K562 (cell line): ENCODE measurements around the gene CIAO1. TPM values are rescaled to one million over a fixed set of nuclear protein-coding genes. Genes with fewer than 3 reads are reported as not detected.

Experiments
- ATAC-seq: fragments of 200-7000 bp; cut with Tn5 transposase; 3 replicates; pipeline ENCODE4 v1.9.1; 2020; ENCODE audit warnings: moderate library complexity
- BruUV-seq: library from RNA; stranded (reverse); fragments of 400-500 nt; replicated peaks from 2 replicates; lab custom pipeline; 2021; lab: Mats Ljungman, UMichigan
- CTCF ChIA-PET: fragments of 300-600 bp; formaldehyde crosslinking; extraction: SDS; loops from one replicate; lab custom pipeline; 2021; ENCODE audit warnings: low intra/inter-chr PET ratio; lab: Yijun Ruan, JAX
- POLR2A ChIA-PET: fragments of 300-600, 350-650 bp; sonication (Branson Sonifier 250); formaldehyde crosslinking; extraction: SDS; loops from one replicate; lab custom pipeline; 2021; ENCODE audit warnings: antibody characterized with exemption, inconsistent platforms; lab: Yijun Ruan, JAX
- DNase-seq, 4 experiments: peaks; one replicate each; pipeline versions ENCODE4 v3.0.0 to v3.0.0-alpha.2; 2011 to 2018; ENCODE audit warnings: low spot score in 3 of 4, mixed read lengths in 3 of 4; ENCODE audit errors: extremely low read depth in 1 of 4
- FAIRE-seq: peaks from 2 replicates; lab custom pipeline; 2011; peaks lifted over from hg19 to GRCh38; lab: Jason Lieb, UNC
- H2AFZ ChIP-seq: 2 replicates; pipeline ENCODE4 v1.6.0; 2011; ENCODE audit warnings: low read depth, low read length, control low read depth, inconsistent platforms
- H3K27ac ChIP-seq: fragments of 200-600 bp; 3 replicates; pipeline ENCODE4 v1.8.0; 2011; ENCODE audit warnings: low read depth, mild to moderate bottlenecking, control low read depth, inconsistent platforms, low read length, moderate library complexity, mixed read lengths; ENCODE audit errors: extremely low read depth
- H3K27me3 ChIP-seq, 2 experiments: fragments of 300-600 bp in 1 of 2; 2 replicates in 1 of 2; 3 replicates in 1 of 2; pipeline versions ENCODE4 v1.6.0 to v1.8.0; 2011; ENCODE audit warnings: inconsistent platforms in 2 of 2, low read length in 2 of 2, mild to moderate bottlenecking in 1 of 2, mixed read lengths in 1 of 2, moderate library complexity in 1 of 2; ENCODE audit not compliant: control insufficient read depth in 2 of 2, insufficient read depth in 2 of 2
- H3K36me3 ChIP-seq: fragments of 300-600 bp; 3 replicates; pipeline ENCODE4 v1.8.0; 2011; ENCODE audit warnings: mild to moderate bottlenecking, low read length, inconsistent platforms; ENCODE audit not compliant: control insufficient read depth, insufficient read depth
- H3K4me1 ChIP-seq, 2 experiments: fragments of 200-600 bp in 1 of 2; replicated peaks in 1 of 2; 2 replicates in 1 of 2; 3 replicates in 1 of 2; pipeline versions ENCODE4 v1.5.1 to v1.8.0; 2011; ENCODE audit warnings: inconsistent platforms in 2 of 2, low read length in 2 of 2, mild to moderate bottlenecking in 1 of 2, mixed read lengths in 1 of 2, moderate library complexity in 1 of 2; ENCODE audit not compliant: control insufficient read depth in 2 of 2, insufficient read depth in 2 of 2
- H3K4me2 ChIP-seq: 2 replicates; pipeline ENCODE4 v1.6.1; 2011; ENCODE audit warnings: low read length, control low read depth, inconsistent platforms, mixed read lengths; ENCODE audit not compliant: insufficient read depth
- H3K4me3 ChIP-seq: fragments of 200-600 bp; sonication (generic), shearing (Covaris generic); 2 replicates; pipeline ENCODE4 v1.5.1; 2016; ENCODE audit warnings: control low read depth, inconsistent platforms
- H3K79me2 ChIP-seq: fragments of 200-600 bp; 3 replicates; pipeline ENCODE4 v1.8.0; 2011; ENCODE audit warnings: low read length, inconsistent platforms; ENCODE audit not compliant: control insufficient read depth, insufficient read depth
- H3K9ac ChIP-seq, 2 experiments: 2 replicates each; pipeline versions ENCODE4 v1.6.0 to v1.6.1; 2011; ENCODE audit warnings: low read depth in 2 of 2, low read length in 2 of 2, control low read depth in 1 of 2, inconsistent platforms in 1 of 2, mild to moderate bottlenecking in 1 of 2, mixed read lengths in 1 of 2; ENCODE audit not compliant: insufficient read depth in 1 of 2
- H3K9me1 ChIP-seq: one replicate; pipeline ENCODE4 v1.6.0; 2011; ENCODE audit warnings: inconsistent platforms, mild to moderate bottlenecking, low read length, moderate library complexity; ENCODE audit not compliant: control insufficient read depth, insufficient read depth
- H3K9me3 ChIP-seq: replicated peaks from 2 replicates; pipeline ENCODE4 v1.5.1; 2011; ENCODE audit warnings: low read depth, low read length, inconsistent platforms; ENCODE audit not compliant: control insufficient read depth, insufficient read depth
- H4K20me1 ChIP-seq: replicated peaks from 2 replicates; pipeline ENCODE4 v1.6.1; 2011; ENCODE audit warnings: low read length, inconsistent platforms, mixed read lengths; ENCODE audit not compliant: control insufficient read depth, insufficient read depth
- FOSL1 ChIP-seq: fragments of 200-800 bp; sonication (Bioruptor generic); conservative IDR thresholded peaks from 2 replicates; pipeline ENCODE4 v1.6.1; 2016; ENCODE audit warnings: missing genetic modification characterization, missing compliant biosample characterization
- SETDB1 ChIP-seq: IDR thresholded peaks from one replicate; pipeline ENCODE4 v1.6.1; 2012; ENCODE audit warnings: low read length, control low read depth, inconsistent platforms
- WGBS: fragments of 100-300 bp; shearing (Covaris generic); methylation state at CpG from one replicate; pipeline ENCODE4 v1.1.6; 2016; ENCODE audit warnings: low coverage, mixed read lengths; ENCODE audit not compliant: insufficient coverage; ENCODE audit errors: missing lambda C conversion rate; 5-methylcytosine and 5-hydroxymethylcytosine counted together
- in situ Hi-C: fragments of 300-500 bp; cut with MboI; formaldehyde crosslinking; loops from 4 replicates; pipeline ENCODE4 v1.15.0; 2018; ENCODE audit warnings: inconsistent platforms, mixed read lengths
- intact Hi-C: fragments of 100-400 bp; cut with micrococcal nuclease; formaldehyde crosslinking; loops from 2 replicates; pipeline ENCODE4 v1.14.2; 2022
- polyA plus RNA-seq, 8 experiments: library from polyadenylated mRNA; depleted of rRNA in 4 of 8; stranded (reverse) in 5 of 8; unstranded in 3 of 8; fragments of >200 nt; fragmentation: Nextera tagmentation in 2 of 8; fragmentation: Illumina TruSeq in 1 of 8; extraction: Ambion mirVana in 2 of 8; extraction: Trizol in 1 of 8; gene quantifications; 2 replicates each; pipeline versions ENCODE4 v1.2.1 to v1.2.3, GENCODE V29; 2011 to 2014; ENCODE audit warnings: inconsistent platforms in 1 of 8, missing spikeins in 1 of 8
- total RNA-seq, 7 experiments: library from RNA; depleted of rRNA in 6 of 7; stranded (reverse); fragments of >200 nt in 6 of 7; fragmentation: Illumina TruSeq in 2 of 7; extraction: Trizol in 2 of 7; gene quantifications; 2 replicates each; pipeline versions ENCODE4 v1.2.1 to v1.2.3, GENCODE V29; 2011 to 2021; ENCODE audit warnings: low replicate concordance in 1 of 7
- TF ChIP-seq, protein P1 (sequence below): sonication (generic); formaldehyde crosslinking; IDR thresholded peaks from 2 replicates; pipeline ENCODE4 v1.8.1; 2023; ENCODE audit warnings: mild to moderate bottlenecking, missing genetic modification reagents

CIAO1 gene
- total and polyA plus RNA-seq, 9 of the 15 experiments (the other 6 are each of a cell fraction or from before 2014, with no cell fraction given), result 11.4 to 156 (median 92.8) TPM

DNA sequence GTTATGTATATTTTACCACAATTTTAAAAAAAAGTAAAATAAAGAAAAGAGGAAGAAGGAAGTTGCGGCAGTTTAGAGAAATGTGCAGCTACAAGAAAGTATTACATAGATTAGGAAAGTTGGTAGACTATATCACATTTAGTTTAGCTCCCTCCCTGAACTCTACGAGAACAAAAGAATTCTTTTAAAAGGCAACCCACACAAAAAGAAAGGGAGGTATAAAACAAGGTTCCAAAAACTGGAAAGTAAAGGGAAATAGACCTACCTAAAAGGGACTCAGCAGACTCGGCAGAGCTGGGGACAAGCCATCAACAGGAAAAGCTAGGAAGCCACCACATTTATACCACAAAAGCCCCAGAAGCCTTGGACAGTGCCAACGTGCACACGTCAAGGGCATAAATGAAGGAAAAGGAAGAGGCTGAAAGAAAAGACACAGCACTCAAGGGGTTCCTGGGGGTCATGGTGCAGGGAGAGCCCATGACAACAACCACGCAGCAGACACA is 9.4 kb upstream of the CIAO1 start:
- peaks cover 74% of the 10 kb centered on the region; the same call in 2 of the 3 replicates for H3K36me3 ChIP-seq
- H3K9me1 ChIP-seq, result peaks cover 4% of the 10 kb centered on the region
- no peak overlapping the region for H2AFZ ChIP-seq
- DNase-seq, result no peak
- no peak for ATAC-seq
- TF ChIP-seq FOSL1 (tag) (no peak), SETDB1 (no peak)
- TF ChIP-seq, protein P1, sequence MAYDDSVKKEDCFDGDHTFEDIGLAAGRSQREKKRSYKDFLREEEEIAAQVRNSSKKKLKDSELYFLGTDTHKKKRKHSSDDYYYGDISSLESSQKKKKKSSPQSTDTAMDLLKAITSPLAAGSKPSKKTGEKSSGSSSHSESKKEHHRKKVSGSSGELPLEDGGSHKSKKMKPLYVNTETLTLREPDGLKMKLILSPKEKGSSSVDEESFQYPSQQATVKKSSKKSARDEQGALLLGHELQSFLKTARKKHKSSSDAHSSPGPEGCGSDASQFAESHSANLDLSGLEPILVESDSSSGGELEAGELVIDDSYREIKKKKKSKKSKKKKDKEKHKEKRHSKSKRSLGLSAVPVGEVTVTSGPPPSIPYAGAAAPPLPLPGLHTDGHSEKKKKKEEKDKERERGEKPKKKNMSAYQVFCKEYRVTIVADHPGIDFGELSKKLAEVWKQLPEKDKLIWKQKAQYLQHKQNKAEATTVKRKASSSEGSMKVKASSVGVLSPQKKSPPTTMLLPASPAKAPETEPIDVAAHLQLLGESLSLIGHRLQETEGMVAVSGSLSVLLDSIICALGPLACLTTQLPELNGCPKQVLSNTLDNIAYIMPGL (CRISPR knock-in tag), result no peak
- TF ChIP-seq, all 486 proteins: peak for 0
- CTCF ChIA-PET, result no interaction called here
- peak; percentile 26 for FAIRE-seq
- 84% methylated on average over 6 of the region's 6 CpGs for WGBS
- intact Hi-C loops (no loop called here), in situ Hi-C loops (no loop called here)
- no peak overlapping the region for H3K4me2 ChIP-seq
- 0 out of 2 replicates have a peak, but pooled peaks cover 3% of the 10 kb centered on the region for H4K20me1 ChIP-seq
- H3K4me3 ChIP-seq, result no peak overlapping the region
- no peaks in the 10 kb centered on the region for H3K27me3 ChIP-seq
- no peak overlapping the region for H3K9ac ChIP-seq
- no peaks in the 10 kb centered on the region for H3K9me3 ChIP-seq
- H3K79me2 ChIP-seq, result peaks cover 13% of the 10 kb centered on the region; the same call in 2 of the 3 replicates
- no peak overlapping the region for H3K27ac ChIP-seq
- POLR2A ChIA-PET, result interaction anchor here (0.7 to 2.4 kb wide), 3 partner anchors 10 to 249 kb away, joined by 3 to 10 read pairs (median 3); no protein-coding TSS in a partner anchor
- BruUV-seq, result no TSS peak
- H3K4me1 ChIP-seq, result peaks cover 11 to 23% of the 10 kb centered on the region in 2 experiments; a peak in 4 of 5 replicates
